Muscle layer of duodenum (tissue), 2 donors: Measurements from ENCODE around the gene DTX3.

Source experiments
- H3K27ac ChIP-seq: one replicate; pipeline ENCODE4 v1.7.0; 2013; ENCODE audit warnings: mild to moderate bottlenecking, low read length
- H3K27me3 ChIP-seq: one replicate; pipeline ENCODE4 v1.7.0; 2013; ENCODE audit warnings: low read depth, mild to moderate bottlenecking, control low read depth, low read length
- H3K36me3 ChIP-seq, 2 donors: one replicate each; pipeline ENCODE4 v1.7.0; 2013; ENCODE audit warnings: low read length in 2 of 2, control low read depth in 1 of 2, mild to moderate bottlenecking in 1 of 2; ENCODE audit not compliant: insufficient read depth in 2 of 2, control insufficient read depth in 1 of 2
- H3K4me1 ChIP-seq, 2 donors: one replicate each; pipeline ENCODE4 v1.7.0; 2013; ENCODE audit warnings: low read length in 2 of 2, mild to moderate bottlenecking in 2 of 2, control low read depth in 1 of 2, moderate library complexity in 1 of 2; ENCODE audit not compliant: insufficient read depth in 2 of 2, control insufficient read depth in 1 of 2
- H3K4me3 ChIP-seq, 2 donors: one replicate each; pipeline ENCODE4 v1.7.0; 2013; ENCODE audit warnings: low read length in 2 of 2, low read depth in 1 of 2, mild to moderate bottlenecking in 1 of 2
- H3K9me3 ChIP-seq, 2 donors: one replicate each; pipeline ENCODE4 v1.7.0; 2013; ENCODE audit warnings: low read length in 2 of 2, control low read depth in 1 of 2, mild to moderate bottlenecking in 1 of 2; ENCODE audit not compliant: control insufficient read depth in 1 of 2
- donor health status: healthy.

Gene DTX3

GRCh38 chr12:57574795-57575194 is 29.8 kb upstream of the DTX3 start:
- H3K27ac ChIP-seq, result no peak overlapping the region
- no peaks in the 10 kb centered on the region for H3K27me3 ChIP-seq
- no peak overlapping the region for H3K4me3 ChIP-seq
- peaks cover 0 to 14% of the 10 kb centered on the region in 2 donors for H3K36me3 ChIP-seq
- H3K4me1 ChIP-seq, result no peaks in the 10 kb centered on the region
- no peaks in the 10 kb centered on the region for H3K9me3 ChIP-seq

GRCh38 chr12:57575771-57576612 is 28.6 kb upstream of the DTX3 start:
- Histone ChIP-seq H3K4me3 (no peak overlapping the region), H3K27me3 (no peaks in the 10 kb centered on the region), H3K9me3 (no peaks in the 10 kb centered on the region), H3K4me1 (no peaks in the 10 kb centered on the region), H3K36me3 (peaks cover 0 to 13% of the 10 kb centered on the region in 2 donors), H3K27ac (no peak overlapping the region)

GRCh38 chr12:57576613-57577160 is 27.9 kb upstream of the DTX3 start:
- Histone ChIP-seq H3K4me3 (no peak overlapping the region), H3K36me3 (peaks cover 0 to 16% of the 10 kb centered on the region in 2 donors), H3K9me3 (no peaks in the 10 kb centered on the region), H3K27ac (no peak overlapping the region), H3K4me1 (no peaks in the 10 kb centered on the region), H3K27me3 (no peaks in the 10 kb centered on the region)

- Histone ChIP-seq H3K4me1 (no peaks in the 10 kb centered on the region), H3K27me3 (no peaks in the 10 kb centered on the region), H3K27ac (no peak overlapping the region), H3K36me3 (peaks cover 0 to 16% of the 10 kb centered on the region in 2 donors), H3K9me3 (no peaks in the 10 kb centered on the region), H3K4me3 (no peak overlapping the region)
Observed at GRCh38 chr12:57577981-57578758, 26.5 kb upstream of the DTX3 start.

GRCh38 chr12:57579011-57579410 is 25.6 kb upstream of the DTX3 start:
- no peaks in the 10 kb centered on the region for H3K9me3 ChIP-seq
- no peak overlapping the region for H3K4me3 ChIP-seq
- no peaks in the 10 kb centered on the region for H3K4me1 ChIP-seq
- peaks cover 0 to 16% of the 10 kb centered on the region in 2 donors for H3K36me3 ChIP-seq
- no peaks in the 10 kb centered on the region for H3K27me3 ChIP-seq
- H3K27ac ChIP-seq, result no peak overlapping the region

- Histone ChIP-seq H3K27ac (no peak overlapping the region), H3K4me3 (no peak overlapping the region), H3K27me3 (no peaks in the 10 kb centered on the region), H3K9me3 (no peaks in the 10 kb centered on the region), H3K4me1 (no peaks in the 10 kb centered on the region), H3K36me3 (peaks cover 0 to 16% of the 10 kb centered on the region in 2 donors)
Observed at GRCh38 chr12:57579677-57580465, 24.8 kb upstream of the DTX3 start.

GRCh38 chr12:57580466-57580795 is 24.2 kb upstream of the DTX3 start:
- no peaks in the 10 kb centered on the region for H3K27me3 ChIP-seq
- no peaks in the 10 kb centered on the region for H3K9me3 ChIP-seq
- peaks cover 0 to 16% of the 10 kb centered on the region in 2 donors for H3K36me3 ChIP-seq
- H3K27ac ChIP-seq, result no peak overlapping the region
- H3K4me1 ChIP-seq, result no peaks in the 10 kb centered on the region
- no peak overlapping the region for H3K4me3 ChIP-seq

- H3K27ac ChIP-seq, result no peak overlapping the region
- H3K36me3 ChIP-seq, result peaks cover 0 to 6% of the 10 kb centered on the region in 2 donors
Observed at GRCh38 chr12:57581802-57582201, 22.8 kb upstream of the DTX3 start.

GRCh38 chr12:57582440-57582839 is 22.2 kb upstream of the DTX3 start:
- Histone ChIP-seq H3K36me3 (peaks cover 0 to 4% of the 10 kb centered on the region in 2 donors), H3K4me1 (no peaks in the 10 kb centered on the region), H3K9me3 (no peaks in the 10 kb centered on the region), H3K27ac (no peak overlapping the region), H3K4me3 (no peak overlapping the region), H3K27me3 (no peaks in the 10 kb centered on the region)

More at GRCh38 chr12:57581802-57582201, 22.8 kb upstream of the DTX3 start:
- Histone ChIP-seq H3K27me3 (no peaks in the 10 kb centered on the region), H3K4me3 (no peak overlapping the region), H3K4me1 (no peaks in the 10 kb centered on the region), H3K9me3 (no peaks in the 10 kb centered on the region)

GRCh38 chr12:57583008-57583831 is 21.4 kb upstream of the DTX3 start:
- peaks cover 0 to 4% of the 10 kb centered on the region in 2 donors for H3K36me3 ChIP-seq
- no peaks in the 10 kb centered on the region for H3K27me3 ChIP-seq
- no peaks in the 10 kb centered on the region for H3K4me1 ChIP-seq
- H3K4me3 ChIP-seq, result no peak overlapping the region
- H3K9me3 ChIP-seq, result no peaks in the 10 kb centered on the region
- no peak overlapping the region for H3K27ac ChIP-seq
